Panc1 (cell line): ENCODE measurements around the gene CIROP.

Experiments
- CTCF ChIP-seq: fragments of 450-650 bp; IDR thresholded peaks from 2 replicates; pipeline ENCODE4 v1.5.1; 2017; ENCODE audit warnings: mild to moderate bottlenecking
- REST ChIP-seq, 2 experiments: IDR thresholded peaks; 2 replicates each; pipeline ENCODE4 v1.6.1; 2011 to 2012; ENCODE audit warnings: low read depth in 2 of 2, control low read depth in 1 of 2, low read length in 1 of 2, mild to moderate bottlenecking in 1 of 2, moderate library complexity in 1 of 2; ENCODE audit not compliant: insufficient read depth in 1 of 2
- SIN3A ChIP-seq: IDR thresholded peaks from 2 replicates; pipeline ENCODE4 v1.6.1; 2012; ENCODE audit warnings: low read depth, mild to moderate bottlenecking, low read length, moderate library complexity, borderline replicate concordance; ENCODE audit not compliant: insufficient read depth

DNA sequence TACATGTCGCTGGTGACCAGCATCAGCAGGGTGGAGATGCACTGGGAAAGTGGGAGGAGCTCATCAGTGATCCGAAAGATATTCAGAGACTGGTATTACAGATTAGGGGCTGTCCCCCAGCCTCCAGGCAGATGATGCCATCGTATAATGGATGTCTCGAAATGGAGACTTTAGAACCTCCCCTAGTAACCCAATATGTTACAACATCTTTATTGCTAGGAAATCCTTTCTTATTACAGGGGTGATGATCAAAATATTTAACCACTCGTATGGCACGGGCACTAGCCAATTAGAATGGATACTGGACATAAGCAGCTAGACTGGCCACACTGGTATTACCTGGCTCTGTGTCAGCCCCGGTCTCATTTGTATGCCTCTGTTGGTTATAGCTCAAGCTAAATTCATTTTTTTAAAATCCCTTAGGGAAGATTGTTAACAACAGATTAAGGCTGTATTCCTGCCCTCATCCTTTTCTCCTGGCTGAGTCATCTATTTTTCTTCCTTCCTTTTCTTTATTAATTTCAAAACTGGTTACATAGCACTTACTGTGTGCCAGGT lies 25.0 kb upstream of the CIROP start:
- TF ChIP-seq REST (IDR thresholded peaks at IDR 0.05; ENCODE audit: insufficient read depth in 1 of 2, low read depth in 2 of 2, low read length in 1 of 2): no peak
- TF ChIP-seq SIN3A: no peak
- no peak for TF ChIP-seq CTCF
